ENCODE results near the gene C17orf50.

The C17orf50 gene

GRCh38 chr17:35773679-35774425 is 13.2 kb downstream of the C17orf50 start:
- Histone ChIP-seq H3K4me3 (no peak overlapping the region), H3K27ac (peak overlapping the region in 2 of 21 experiments; percentile 36 to 47)

DNA sequence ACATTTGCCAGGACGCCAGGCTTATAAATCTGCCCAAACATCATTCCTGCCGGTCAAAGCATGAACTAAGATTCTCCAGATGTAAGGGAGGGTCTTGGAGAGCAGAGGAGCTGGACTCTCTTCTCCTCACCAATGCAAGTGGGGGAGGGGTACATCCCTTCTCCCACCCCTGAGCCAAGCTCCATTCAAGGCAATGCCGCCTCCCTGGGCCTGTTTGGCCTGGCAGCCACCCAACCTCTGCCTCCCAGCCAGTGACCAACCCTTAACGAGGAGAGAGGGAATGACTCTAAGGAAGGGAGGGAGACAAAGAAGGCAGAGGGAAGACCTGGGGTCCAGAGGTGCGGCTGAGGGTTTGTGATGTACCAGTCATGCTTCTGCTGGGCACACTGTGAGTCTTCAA is 13.8 kb downstream of the C17orf50 start:
- Histone ChIP-seq H3K4me3 (no peak overlapping the region), H3K27ac (peak overlapping the region in 2 of 21 experiments; percentile 36 to 47)

- Histone ChIP-seq H3K27ac (no peak overlapping the region), H3K4me3 (no peak overlapping the region)
Measured at GRCh38 chr17:35775039-35775438, 14.4 kb downstream of the C17orf50 start.

DNA sequence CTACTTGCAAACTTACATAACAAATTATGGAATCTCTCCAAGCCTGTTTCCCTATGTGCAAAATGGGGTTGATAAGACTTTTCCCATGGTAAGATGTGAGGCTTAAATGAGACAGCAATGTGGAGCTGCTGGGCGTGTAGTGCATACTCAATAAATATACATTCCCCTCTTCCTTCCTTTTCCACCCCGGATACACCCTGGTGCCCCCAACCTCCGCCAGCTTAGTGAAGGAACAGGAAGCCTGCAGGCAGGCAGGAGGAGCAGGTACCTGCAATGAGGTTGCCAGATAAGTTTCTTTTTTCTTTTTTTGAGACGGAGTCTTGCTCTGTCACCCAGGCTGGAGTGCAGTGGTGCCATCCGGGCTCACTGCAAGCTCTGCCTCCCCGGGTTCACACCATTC is 14.9 kb downstream of the C17orf50 start:
- Histone ChIP-seq H3K4me3 (no peak overlapping the region), H3K27ac (no peak overlapping the region)

DNA sequence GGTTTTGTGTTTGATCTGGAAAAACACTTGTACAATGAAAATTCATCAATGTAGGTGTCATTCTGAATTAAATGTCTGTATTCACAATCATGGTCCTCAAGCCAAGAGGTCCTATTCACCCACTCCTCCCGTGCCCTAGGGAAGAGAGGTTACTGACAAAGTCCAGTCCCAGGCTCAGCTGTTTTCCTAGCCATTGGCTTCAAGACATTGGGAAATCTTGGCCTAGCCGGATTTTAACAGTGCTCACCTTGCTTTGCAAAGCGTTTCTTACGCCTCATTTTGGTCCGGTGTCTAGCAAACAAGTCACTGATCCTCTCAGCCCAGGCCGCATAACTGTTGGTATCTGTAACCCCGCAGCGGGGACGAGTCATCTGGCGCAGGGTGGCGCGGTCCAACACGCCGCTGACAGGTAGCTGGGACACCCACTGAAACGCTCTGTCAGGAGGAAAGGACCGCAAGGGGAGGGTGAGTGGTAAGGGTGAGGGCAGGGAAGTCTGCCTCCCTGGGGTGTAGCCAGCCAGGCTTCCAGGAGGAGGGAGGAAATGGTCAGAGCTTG is 18.0 kb downstream of the C17orf50 start:
- Histone ChIP-seq H3K4me3 (no peak overlapping the region), H3K27ac (no peak overlapping the region)

DNA sequence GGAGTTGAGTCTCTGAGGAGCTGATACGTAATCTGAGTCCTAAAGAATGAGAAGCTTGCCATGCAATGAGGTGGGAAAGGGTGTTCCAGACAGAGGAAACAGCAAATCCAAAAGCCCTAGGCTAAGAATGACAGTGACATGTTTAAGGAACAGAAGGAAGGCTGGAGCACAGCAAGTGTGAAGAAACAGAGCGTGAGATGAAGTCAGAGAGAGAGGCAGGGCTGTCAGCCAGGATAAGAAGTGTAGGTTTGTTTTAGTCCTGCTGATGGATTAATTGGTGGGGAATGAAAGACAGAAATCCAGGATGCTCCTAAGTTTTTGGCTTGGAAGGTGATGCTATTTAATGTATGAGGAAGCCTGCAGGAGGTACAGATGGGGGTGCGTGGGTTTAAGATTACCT is 20.3 kb downstream of the C17orf50 start:
- Histone ChIP-seq H3K27ac (no peak overlapping the region), H3K4me3 (no peak overlapping the region)

DNA sequence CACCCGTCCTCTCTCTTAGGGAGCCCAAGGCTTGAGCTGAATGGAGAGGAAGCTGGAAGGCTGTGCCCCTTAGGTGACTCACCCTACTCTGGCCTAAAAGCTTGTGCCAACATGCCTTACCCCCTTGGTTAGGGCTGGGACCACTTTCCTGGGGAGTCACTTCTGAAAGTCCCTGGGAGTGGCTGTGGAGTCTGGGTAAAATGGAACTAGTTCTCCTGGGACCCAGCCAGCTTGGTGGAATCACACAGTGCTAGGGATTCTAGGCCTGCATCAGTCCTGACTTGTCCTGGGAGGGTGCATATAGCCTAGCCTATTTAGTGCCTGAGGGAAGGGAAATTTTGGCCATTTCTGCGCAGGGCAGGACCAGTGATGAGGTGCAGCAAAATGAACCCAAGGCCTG is 24.2 kb downstream of the C17orf50 start:
- Histone ChIP-seq H3K27ac (peak overlapping the region in 12 of 21 experiments; percentile 4 to 74 (median 56)), H3K4me3 (no peak overlapping the region)

GRCh38 chr17:35786941-35787432 is 26.3 kb downstream of the C17orf50 start:
- H3K27ac ChIP-seq: peak overlapping the region in 12 of 21 experiments; percentile 0 to 75 (median 35)

GRCh38 chr17:35788477-35789368 is 28.0 kb downstream of the C17orf50 start:
- H3K27ac ChIP-seq: peak overlapping the region in 17 of 21 experiments; percentile 8 to 84 (median 58)

More at GRCh38 chr17:35786941-35787432, 26.3 kb downstream of the C17orf50 start:
- no peak overlapping the region for H3K4me3 ChIP-seq

DNA sequence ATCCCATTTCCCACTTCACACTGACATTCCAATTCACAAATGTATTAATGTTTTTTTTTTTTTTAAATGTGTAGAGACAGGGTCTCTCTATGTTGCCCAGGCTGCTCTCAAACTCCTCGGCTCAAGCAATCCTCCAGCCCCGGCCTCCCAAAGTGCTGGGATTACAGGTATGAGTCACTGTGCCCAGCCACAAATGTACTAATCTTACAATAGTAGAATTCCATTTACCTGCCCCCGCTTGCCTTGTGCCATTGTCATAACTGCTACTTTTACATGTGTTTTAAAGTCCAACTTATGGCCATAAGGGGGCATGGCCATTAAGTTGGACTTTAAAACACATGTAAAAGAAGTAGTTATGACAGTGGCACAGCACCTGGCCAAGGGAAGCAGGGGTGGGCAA is 30.2 kb downstream of the C17orf50 start:
- H3K4me3 ChIP-seq: no peak overlapping the region
- H3K27ac ChIP-seq: no peak overlapping the region

More at GRCh38 chr17:35788477-35789368, 28.0 kb downstream of the C17orf50 start:
- no peak overlapping the region for H3K4me3 ChIP-seq

DNA sequence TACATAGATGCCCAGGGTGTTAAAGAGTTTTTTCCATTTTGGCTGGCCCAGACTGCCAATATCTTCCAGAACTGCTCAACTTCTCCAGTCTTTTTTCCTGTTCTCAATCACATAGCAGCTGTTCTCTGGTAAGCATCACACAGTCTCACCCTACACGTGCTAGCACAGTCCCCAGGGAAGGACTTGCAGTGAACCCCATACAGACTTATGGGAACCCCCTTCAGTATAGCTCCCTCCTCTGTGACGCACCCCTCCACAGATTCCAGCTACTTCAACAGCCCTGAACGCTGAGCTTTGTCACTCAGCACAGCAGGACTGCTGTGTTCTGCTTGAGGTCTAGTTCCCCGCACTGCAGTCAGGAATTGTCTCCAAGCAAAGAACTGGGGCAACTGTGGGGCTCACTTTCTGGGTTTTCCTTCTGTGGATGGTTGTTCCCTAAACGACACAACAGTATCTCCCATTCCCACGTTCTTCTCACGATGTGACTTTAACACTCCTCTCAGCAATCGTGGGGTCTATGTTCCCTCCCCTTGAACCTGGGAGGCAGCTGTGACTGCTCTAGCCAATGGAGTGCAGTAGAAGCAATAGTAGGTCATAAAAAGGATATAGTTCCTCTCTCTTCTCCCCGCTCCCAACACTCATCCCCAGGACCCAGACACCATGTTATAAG is 31.1 kb downstream of the C17orf50 start:
- Histone ChIP-seq H3K4me3 (no peak overlapping the region), H3K27ac (peak overlapping the region in 1 of 21 experiments; percentile 10)

GRCh38 chr17:35793257-35793656 is 32.6 kb downstream of the C17orf50 start:
- H3K4me3 ChIP-seq: peak overlapping the region in 1 of 7 experiments; percentile 64
- no peak overlapping the region for H3K27ac ChIP-seq

DNA sequence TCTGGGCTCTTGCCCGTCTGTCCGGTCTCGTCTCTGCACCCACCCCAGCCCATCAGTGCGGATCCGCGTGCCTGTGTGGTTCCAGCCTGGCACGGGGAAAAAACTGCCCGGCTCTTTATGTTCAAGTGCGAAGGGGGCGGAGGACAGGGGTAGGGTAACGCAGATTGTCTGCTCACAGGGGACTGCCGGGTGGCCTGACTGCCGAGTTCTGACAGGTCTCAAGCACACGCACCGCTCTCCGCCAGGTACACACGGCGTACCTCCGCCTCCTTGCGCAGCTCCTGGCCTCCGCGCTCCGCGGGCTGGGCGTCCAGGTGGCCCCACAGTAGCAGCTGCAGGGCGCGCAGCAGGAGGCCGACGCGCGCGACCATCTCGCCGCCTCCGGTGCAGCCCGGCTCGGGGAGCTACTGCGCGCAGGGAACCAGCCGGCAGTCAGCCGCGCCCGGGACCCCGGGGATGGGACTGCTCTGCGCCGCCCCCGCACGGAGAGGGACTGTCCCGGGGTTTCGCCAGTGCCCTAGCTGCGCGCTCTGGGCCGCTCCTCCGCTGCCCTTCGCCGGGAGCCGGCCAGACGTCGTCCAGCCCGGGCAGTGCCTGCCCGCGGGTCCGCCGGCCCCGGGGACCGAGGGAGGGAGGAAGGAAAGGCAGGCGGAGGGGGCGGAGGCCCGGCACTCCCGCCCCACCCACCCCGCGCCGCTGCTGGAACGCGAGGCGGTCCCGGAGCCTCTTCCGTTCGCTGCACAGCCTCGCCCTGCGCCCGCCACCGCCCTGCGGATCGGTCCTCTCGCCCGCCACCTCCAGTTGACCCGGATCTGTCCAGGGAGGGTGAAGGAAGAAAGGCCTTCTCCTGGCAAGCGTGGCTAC is 34.6 kb downstream of the C17orf50 start, which contains the start of gene MMP28:
MMP28 (minus strand) TSS at position 635 of the 864 bp plus-strand sequence; CDS start at position 371, 264 bp downstream.
- Histone ChIP-seq H3K4me3 (peak within 1 kb of the TSS; percentile 45 to 65 (median 55)), H3K27ac (peak within 1 kb of the TSS in 19 of 21 experiments; percentile 6 to 80 (median 48))

DNA sequence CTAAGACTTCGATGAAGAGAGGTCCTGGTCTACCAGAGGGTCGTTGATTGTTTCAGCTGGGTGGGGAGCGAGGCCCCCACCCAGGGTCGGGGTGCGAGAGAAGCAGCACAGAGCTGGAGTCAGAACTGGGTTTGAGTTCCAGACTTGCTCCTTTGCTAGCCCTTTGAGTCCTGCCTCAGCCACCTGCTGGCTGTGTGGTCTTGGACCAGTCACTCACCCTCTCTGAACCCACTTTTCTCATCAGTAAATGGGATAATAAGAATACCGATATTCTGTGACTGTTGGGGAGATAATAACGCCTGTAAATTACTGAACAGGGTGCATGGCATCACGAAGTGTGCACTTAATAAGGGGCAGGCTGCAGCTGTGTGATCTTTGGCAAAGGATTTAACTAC is 35.2 kb downstream of the C17orf50 start:
- peak overlapping the region; percentile 45 to 65 (median 55) for H3K4me3 ChIP-seq
- H3K27ac ChIP-seq: peak overlapping the region in 8 of 21 experiments; percentile 6 to 70 (median 52)

GRCh38 chr17:35796942-35797341 is 36.3 kb downstream of the C17orf50 start:
- Histone ChIP-seq H3K27ac (no peak overlapping the region), H3K4me3 (no peak overlapping the region)

DNA sequence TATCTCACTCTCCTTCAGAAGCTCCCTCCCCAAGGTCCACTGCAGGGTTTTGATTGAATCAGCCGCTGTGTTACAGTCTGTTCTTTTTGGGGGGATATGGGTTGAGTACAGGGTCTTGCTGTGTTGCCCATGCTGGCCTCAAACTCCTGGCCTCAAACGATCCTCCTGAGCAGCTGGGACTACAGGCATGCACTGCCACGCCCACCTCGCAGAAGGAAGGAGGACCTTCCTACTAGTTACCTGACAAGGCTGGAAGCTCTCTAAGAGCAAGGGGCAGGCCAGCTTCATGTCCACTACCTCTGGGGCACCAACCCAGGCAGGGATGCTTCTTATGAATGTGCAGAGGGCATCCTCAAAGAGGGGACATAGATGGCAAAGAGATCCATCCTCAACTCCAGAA is 36.7 kb downstream of the C17orf50 start:
- no peak overlapping the region for H3K4me3 ChIP-seq

DNA sequence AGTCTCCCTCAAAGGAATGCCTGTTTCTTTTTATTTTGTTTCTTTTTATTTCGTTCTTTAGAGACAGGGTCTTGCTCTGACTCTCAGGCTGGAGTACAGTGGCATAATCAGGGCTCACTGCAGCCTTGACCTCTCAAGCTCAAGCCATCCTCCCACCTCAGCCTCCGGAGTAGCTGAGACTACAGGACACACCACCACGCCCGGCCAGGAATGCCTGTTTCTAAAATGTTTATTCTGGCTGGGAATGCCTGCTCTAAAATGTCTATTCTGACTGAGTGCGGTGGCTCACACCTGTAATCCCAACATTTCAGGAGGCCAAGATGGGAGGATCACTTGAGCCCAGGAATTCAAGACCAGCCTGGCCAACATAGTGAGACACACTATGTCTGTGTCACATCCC is 37.2 kb downstream of the C17orf50 start:
- no peak overlapping the region for H3K4me3 ChIP-seq
- no peak overlapping the region for H3K27ac ChIP-seq

More for the DNA sequence above, 36.7 kb downstream of the C17orf50 start:
- no peak overlapping the region for H3K27ac ChIP-seq

DNA sequence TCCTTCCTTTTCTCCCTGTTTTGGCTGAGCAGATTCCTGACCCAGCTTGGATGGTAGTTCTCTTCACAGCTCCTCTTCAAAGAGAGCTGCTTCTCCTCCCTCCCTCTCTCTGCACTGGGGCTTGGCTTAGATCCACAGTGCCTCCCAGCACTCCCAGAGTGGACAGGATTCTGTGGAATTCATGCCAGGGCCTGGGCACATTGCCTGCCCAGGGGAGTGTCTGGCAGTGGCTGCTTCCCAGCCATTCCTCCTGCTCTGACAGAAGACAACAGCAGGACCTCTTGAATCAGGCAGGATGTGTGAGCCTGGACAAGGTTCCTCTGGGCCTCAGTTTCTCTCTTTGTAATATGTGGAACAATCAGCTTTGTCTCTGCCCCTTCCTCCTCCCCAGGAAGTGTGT is 39.3 kb downstream of the C17orf50 start:
- H3K27ac ChIP-seq: peak overlapping the region in 1 of 21 experiments; percentile 37
- no peak overlapping the region for H3K4me3 ChIP-seq
